HG02884 (cell line): ENCODE data around the gene TNIP1.
A peak's percentile ranks its signal among the peaks of the same experiment; 100 is the strongest.

Source experiments
- ATAC-seq: cut with Tn5 transposase; IDR thresholded peaks from one replicate; pipeline ENCODE4 v1.9.1; 2021; ENCODE audit warnings: mild to moderate bottlenecking, moderate library complexity; ENCODE audit not compliant: unreplicated experiment

TNIP1 gene

GRCh38 chr5:151080613-151081430, at the start of gene TNIP1:
Gene TNIP1, minus strand, starts transcription at chr5:151081034. Its CDS starts 15,939 bp downstream, at chr5:151065095.
- peak; percentile 68 for ATAC-seq

- ATAC-seq, result no peak
Measured at GRCh38 chr5:151130235-151130921, 49.5 kb upstream of the TNIP1 start.

- ATAC-seq, result no peak
Measured at GRCh38 chr5:151128817-151129216, 48.0 kb upstream of the TNIP1 start.

GRCh38 chr5:151127926-151128325, 47.1 kb upstream of the TNIP1 start:
- ATAC-seq, result no peak

- ATAC-seq, result no peak
Measured at GRCh38 chr5:151126199-151126645, 45.4 kb upstream of the TNIP1 start.

DNA sequence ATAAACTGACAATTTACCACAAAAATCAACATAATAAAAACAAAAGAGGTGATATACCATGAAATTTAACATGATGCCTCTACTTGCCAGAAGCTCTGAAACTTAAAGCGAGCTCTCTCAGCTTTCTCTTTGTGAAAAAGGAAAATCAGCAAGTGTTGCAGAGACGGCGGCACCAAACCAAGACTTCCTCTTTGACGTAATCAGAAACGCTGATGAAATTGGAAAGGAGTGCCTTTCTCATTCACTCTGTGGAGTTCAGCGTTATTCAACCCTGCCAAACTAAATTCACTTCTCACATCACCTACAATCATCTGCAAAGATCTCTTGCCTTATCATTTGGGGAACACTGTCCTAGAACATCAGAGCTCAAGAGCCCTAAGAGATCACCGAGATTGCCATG, 44.6 kb upstream of the TNIP1 start:
- ATAC-seq, result no peak

DNA sequence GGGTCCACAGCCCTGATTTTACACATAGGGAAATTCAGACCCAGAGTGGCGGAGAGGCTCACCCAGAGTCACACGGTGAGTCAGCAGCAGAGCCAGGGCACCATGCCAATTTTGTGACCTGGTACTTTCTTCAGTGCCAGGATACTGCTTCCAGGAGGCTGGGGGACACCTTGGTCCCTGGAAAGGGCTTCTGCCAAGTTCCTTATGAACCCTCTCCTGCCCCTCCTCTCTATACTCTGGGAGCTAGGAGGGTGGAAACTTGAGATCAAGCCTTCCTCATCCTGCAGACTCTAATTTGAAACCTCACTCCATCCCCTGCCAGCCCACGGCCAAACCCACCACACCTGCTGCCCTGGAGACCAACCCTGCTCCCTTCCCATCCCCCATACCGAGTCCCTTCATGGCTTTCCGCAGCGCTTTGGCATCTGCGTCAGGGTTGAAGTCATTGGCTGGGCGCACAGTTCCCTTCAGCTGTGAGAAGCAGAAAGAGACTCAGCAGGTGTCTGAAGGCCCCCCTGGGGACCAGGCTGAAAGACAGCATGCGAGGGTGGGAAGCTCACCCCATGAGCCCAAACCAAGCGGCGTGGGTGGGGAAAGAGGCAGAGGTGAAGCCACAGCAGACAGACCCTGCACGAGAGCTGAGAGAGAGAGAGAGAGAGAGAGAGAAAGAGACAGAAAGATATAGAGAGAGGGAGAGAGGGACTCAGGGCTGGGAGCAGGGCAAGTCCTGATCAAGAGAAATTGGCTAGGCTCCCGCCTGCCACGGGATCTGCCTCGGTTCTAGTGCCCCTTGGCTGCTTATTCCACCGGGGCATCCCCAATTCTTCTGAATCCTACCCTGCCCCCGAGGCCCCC, 43.3 kb upstream of the TNIP1 start:
- peak; percentile 81 for ATAC-seq

GRCh38 chr5:151122828-151123227, 42.0 kb upstream of the TNIP1 start:
- ATAC-seq, result no peak

DNA sequence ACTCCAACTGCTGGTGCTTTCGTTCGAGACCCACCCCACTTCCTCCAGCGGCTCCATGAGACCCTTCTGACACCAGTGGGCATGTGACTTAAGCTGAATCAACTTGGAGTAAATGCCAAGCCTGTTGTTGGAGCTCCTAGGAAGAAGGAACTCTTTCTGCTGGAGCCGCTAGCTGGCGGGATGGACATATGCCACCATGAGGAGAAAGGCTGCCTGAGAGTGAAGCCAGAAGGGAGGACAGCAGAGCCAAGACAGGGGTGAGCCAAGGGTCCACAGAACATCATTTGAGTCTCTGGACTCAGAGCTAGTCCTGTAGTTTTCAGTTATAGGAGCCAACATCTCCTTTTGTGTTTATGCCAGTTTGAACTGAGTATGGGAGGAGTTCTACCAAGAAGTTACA, 40.8 kb upstream of the TNIP1 start:
- no peak for ATAC-seq

- no peak for ATAC-seq
Measured at GRCh38 chr5:151121095-151121494, 40.3 kb upstream of the TNIP1 start.

DNA sequence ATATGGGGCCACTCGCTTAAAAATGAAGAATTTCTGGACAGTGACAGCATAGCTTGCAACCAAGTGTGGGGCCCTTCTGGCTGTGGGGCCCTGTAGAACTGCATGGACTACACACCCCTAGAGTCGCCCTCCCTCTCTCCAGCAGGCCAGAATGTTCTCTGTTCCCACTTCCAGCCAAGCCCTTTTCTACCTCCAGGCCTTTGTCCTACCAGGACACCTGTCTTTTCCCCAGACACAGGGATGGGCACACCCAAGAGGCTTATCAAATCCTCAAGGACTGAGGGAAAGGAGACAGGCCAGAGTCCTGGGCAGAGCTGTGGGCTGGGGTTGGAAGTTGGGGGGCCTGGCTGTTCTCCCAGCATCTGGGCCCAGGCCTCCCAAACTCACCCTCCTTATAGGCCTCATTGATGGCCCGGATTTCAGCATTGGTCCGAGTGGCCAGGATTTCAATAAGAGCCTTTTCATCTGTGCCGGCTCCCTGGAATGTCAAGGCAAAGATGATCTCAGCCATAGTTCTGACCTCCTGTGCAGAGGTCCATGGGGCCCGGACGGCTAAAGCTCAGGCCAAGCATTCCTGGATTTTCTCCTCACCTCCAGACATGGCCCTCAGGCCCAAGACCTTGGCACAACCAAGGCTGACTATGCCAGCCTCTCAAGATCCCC, 38.2 kb upstream of the TNIP1 start:
- no peak for ATAC-seq

DNA sequence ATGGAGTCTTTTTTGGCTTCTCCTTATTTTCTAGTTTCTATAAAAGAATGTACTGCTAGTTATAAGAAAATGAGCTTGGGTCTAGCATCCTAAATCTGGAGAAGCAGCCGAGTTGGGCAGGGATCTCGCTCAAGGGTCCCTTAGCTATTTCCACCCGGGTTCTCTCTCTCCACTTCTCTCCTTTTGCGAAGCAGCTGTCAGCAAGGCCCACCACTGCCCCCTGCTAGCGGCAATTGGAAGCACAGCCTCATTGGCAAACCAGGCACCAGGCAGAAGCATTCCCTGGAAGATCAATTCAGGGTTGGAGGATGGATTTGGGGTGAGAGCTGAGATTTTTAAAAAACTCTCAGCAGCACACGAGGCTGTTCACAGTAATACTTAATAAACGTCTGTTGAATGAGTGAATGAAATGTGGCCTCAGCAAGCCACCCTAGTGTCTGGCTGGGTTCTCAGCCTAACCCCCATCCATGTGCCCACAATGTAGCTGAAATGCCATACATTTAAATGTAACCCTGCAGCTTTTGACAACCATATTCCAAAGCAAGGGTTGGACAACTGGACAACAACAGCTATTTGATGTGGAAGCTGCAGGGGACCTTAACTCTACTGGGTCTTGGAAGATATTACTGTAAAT, 34.6 kb upstream of the TNIP1 start:
- ATAC-seq, result peak; percentile 51

DNA sequence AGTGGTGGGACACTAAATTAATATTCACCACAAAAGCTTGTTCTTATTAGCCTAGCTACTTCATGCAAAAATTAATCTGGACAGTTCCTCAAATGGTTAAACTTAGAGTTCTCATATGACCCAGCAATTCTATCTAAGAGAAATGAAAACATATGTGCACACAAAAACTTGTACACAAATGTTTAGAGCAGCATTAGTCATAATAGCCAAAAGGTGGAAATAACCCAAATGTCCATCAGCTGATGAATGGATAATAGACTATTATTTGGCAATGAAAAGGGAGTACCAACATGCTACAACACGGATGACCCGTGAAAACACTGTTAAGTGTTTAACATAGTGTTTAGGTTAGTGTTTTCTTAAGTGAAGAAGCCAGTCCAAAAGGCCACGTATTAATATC, 32.8 kb upstream of the TNIP1 start:
- no peak for ATAC-seq

DNA sequence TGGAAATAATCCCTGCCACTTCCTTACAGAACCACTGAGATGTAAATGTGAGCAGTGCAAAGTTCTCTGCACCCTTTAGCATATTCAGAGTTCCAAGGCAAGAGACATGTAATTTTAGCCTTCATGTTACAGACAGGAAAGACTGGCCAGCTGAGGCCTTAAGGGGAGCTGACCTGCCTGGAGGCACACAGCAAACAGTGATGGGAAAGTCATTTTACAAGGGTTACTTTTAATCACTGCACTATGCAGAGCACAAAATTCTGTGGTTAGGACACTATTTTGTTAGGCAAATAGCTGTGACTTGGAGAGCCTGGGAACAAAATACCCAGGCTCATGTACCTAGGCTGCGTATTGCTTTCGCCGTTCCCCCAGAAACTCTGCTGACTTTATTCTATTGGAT, 30.2 kb upstream of the TNIP1 start:
- ATAC-seq, result no peak

DNA sequence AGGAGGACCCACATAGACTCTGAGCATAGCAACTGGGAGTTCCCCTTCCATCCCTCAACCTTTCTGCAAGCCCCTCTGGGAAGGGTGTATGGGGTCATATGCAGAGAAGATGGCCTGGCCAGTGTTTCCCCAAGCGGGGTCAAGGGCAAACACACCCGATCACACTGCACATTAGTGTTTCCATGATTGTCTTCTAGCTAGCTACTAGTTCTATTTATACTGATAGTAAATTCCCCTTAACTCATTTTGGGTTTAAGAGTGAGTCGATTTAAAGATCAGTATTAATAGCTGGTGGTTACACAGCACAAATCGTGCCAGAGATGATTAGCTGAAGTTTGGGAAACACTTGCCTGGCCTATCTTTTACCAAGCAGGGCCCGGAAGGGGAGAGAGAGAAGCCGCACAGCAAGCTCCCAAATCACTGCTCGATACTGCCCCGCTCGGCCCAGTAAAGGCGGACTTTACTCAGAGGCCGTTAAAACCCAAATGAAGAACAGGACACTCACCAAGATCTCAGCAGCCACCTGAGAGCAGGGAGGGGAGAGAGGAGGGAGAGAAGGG, 29.4 kb upstream of the TNIP1 start:
- peak; percentile 48 for ATAC-seq

DNA sequence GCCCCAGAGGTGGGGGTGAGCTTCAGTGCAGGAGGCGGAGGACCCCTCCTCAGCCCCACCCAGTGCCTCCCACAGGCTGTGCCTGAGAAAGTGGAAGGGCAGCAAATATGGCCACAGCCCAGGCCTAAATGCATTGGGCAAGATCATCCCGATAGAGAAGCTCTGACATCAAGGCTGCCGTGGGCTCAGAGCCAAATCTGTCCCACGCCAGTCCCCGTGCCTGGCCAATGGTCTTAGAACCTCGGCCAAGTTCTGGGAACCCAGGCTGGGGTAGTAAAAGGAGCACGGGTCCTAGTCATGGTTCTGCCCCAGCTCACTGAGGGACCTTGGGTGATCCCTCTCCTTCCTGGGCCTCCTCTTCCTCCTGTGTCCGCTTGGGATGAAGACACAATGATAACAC, 27.7 kb upstream of the TNIP1 start:
- no peak for ATAC-seq

DNA sequence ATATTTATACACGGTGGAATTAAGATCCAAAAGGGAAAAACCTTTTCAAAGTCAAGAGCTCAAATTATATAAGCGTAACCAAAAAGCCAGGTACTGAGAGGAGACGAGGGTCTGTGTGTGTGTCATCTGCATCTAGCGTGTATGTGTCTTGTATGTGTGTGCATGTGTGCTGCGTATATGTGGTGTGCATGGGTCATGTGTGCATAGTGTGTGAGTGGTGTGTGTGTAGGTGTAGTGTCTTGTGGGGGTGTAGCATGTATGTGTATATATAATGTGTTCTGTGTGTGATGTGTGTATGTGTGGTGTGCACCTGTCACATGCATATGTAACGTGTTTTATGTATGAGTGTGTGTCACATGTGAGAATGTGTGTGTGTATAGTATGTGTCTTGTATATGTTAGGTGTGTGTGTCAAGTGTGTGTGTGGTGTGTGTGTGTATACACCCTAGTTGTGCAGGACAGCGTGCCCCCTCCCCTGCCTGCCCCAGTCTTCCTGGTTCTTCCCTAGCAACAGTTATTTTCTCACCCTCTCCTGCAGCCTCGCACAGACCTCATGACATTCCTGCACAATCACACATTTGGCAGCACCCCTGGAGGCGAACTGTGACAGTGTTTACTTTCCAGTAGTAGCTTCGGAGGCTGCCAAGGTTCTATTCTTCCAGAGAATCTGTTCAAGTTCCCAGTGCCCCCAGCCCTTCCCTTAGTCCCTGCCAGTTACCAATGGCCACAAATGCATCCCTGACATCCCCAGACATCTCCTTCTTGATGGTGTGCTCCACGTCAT, 27.1 kb upstream of the TNIP1 start:
- no peak for ATAC-seq

DNA sequence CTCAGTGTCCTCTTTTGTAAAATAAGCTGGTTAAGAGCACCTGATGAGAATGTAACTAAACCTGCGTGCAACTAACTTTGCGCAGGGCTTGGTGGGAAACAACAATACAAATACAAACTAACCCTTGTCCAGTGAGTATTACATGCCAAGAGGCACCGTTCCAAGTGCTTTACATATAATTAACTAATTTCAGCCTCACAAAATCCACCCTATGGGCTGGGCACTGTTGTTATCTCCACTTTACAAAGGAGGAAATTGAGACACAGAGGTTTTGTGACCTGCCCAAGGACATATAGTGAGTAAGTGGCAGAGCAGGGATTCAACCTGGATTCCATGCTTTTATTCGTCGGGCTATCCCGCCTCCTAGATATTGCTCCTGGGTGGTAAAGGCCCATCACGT, 26.2 kb upstream of the TNIP1 start:
- ATAC-seq, result no peak

GRCh38 chr5:151106509-151106908, 25.7 kb upstream of the TNIP1 start:
- no peak for ATAC-seq
